Tibial artery (tissue), 4 donors: ENCODE measurements around the gene IL4R.
A peak's percentile ranks its signal among the peaks of the same experiment; 100 is the strongest.

Experiments used
- DNase-seq, 2 donors: peaks; one replicate each; pipeline ENCODE4 v3.0.0-alpha.2; 2019
- H3K27ac ChIP-seq, 2 donors: fragments of 200-600 bp; sonication (generic) in 1 of 2; 1 replicate in 1 of 2; 2 replicates in 1 of 2; pipeline ENCODE4 v1.5.1; 2018 to 2019; ENCODE audit warnings: mild to moderate bottlenecking in 1 of 2
- H3K27me3 ChIP-seq, 2 donors: fragments of 200-600 bp; sonication (generic) in 1 of 2; one replicate each; pipeline versions ENCODE4 v1.5.1 to v1.6.0; 2016 to 2019
- H3K36me3 ChIP-seq, 3 donors: fragments of 200-600 bp; sonication (generic) in 2 of 3; one replicate each; pipeline ENCODE4 v1.5.1; 2016 to 2019; ENCODE audit warnings: mild to moderate bottlenecking in 2 of 3
- H3K4me1 ChIP-seq, 4 donors: fragments of 200-600 bp; sonication (generic) in 2 of 4; 1 replicate in 3 of 4; 2 replicates in 1 of 4; pipeline ENCODE4 v1.5.1; 2016 to 2019
- H3K4me3 ChIP-seq, 2 donors: fragments of 200-600 bp; sonication (generic) in 1 of 2; 1 replicate in 1 of 2; 2 replicates in 1 of 2; pipeline ENCODE4 v1.5.1; 2018 to 2019; ENCODE audit warnings: mild to moderate bottlenecking in 2 of 2
- H3K9me3 ChIP-seq, 3 donors: fragments of 200-600 bp; sonication (generic) in 1 of 3; one replicate each; pipeline ENCODE4 v1.5.1; 2016 to 2019
- intact Hi-C: fragments of 100-400 bp; cut with DNase I; formaldehyde crosslinking; loops from one replicate; pipeline ENCODE4 v1.15.0; 2023; ENCODE audit warnings: low total_unique reads
- TF ChIP-seq, protein P1 (sequence below), 2 experiments: fragments of 200-600 bp in 1 of 2; fragments of 450-650 bp in 1 of 2; IDR thresholded peaks; one replicate each; pipeline ENCODE4 v1.5.1; 2017 to 2019; ENCODE audit warnings: antibody characterized with exemption in 2 of 2, mild to moderate bottlenecking in 1 of 2, moderate library complexity in 1 of 2

IL4R gene

DNA sequence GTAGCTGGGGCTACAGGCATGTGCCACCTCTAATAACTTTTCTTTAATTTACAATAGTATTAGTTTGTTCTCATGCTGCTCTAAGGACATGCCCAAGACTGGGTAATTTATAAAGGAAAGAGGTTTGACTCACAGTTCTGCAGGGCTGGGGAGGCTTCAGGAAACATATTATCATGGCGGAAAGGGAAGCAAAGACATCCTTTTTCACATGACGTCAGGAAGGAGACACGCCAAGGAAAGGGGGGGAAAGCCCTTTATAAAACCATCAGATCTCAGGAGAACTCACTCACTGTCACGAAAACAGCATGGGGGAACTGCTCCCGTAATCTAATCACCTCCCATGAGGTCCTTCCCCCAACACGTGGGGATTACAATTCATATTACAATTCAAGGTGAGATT is 18.3 kb downstream of the IL4R start:
- H3K36me3 ChIP-seq, result peaks cover 20 to 36% (median 24%) of the 10 kb centered on the region in 3 donors
- peak in 1 of 2 donors; percentile 31 for DNase-seq
- TF ChIP-seq, protein P1, sequence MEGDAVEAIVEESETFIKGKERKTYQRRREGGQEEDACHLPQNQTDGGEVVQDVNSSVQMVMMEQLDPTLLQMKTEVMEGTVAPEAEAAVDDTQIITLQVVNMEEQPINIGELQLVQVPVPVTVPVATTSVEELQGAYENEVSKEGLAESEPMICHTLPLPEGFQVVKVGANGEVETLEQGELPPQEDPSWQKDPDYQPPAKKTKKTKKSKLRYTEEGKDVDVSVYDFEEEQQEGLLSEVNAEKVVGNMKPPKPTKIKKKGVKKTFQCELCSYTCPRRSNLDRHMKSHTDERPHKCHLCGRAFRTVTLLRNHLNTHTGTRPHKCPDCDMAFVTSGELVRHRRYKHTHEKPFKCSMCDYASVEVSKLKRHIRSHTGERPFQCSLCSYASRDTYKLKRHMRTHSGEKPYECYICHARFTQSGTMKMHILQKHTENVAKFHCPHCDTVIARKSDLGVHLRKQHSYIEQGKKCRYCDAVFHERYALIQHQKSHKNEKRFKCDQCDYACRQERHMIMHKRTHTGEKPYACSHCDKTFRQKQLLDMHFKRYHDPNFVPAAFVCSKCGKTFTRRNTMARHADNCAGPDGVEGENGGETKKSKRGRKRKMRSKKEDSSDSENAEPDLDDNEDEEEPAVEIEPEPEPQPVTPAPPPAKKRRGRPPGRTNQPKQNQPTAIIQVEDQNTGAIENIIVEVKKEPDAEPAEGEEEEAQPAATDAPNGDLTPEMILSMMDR (IDR thresholded peaks at IDR 0.05), result no peak
- no peaks in the 10 kb centered on the region for H3K9me3 ChIP-seq
- H3K27ac ChIP-seq, result peak overlapping the region; percentile 97 to 99
- intact Hi-C loops, result no loop called here
- H3K27me3 ChIP-seq, result no peaks in the 10 kb centered on the region
- no peak overlapping the region for H3K4me3 ChIP-seq
- H3K4me1 ChIP-seq, result peaks cover 0 to 65% (median 37%) of the 10 kb centered on the region in 4 donors

DNA sequence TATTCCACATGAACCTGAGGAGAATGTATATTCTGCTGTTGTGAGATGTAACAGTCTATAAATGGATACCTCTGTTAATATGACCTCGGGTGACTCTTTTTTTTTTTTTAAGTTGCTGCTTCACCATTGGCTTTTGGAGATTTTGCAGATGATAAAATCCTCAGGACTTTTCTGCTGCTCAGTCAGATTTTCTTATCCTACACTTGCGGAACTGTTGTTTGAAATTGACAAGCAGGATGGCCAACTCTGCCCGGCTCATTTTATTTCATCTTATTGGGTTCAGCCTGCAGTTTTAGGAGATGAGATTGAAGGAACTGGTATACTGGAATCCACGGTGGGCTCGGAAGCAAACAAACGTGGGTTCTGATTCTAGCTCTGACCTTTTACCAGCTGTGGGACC is 19.3 kb downstream of the IL4R start:
- Histone ChIP-seq H3K27ac (peak overlapping the region; percentile 97 to 99), H3K4me3 (no peak overlapping the region), H3K4me1 (peaks cover 0 to 55% (median 28%) of the 10 kb centered on the region in 4 donors), H3K9me3 (no peaks in the 10 kb centered on the region), H3K27me3 (no peaks in the 10 kb centered on the region), H3K36me3 (peaks cover 22 to 42% (median 26%) of the 10 kb centered on the region in 3 donors)
- intact Hi-C loops, result no loop called here
- no peak for DNase-seq
- TF ChIP-seq, protein P1 (IDR thresholded peaks at IDR 0.05), result no peak

DNA sequence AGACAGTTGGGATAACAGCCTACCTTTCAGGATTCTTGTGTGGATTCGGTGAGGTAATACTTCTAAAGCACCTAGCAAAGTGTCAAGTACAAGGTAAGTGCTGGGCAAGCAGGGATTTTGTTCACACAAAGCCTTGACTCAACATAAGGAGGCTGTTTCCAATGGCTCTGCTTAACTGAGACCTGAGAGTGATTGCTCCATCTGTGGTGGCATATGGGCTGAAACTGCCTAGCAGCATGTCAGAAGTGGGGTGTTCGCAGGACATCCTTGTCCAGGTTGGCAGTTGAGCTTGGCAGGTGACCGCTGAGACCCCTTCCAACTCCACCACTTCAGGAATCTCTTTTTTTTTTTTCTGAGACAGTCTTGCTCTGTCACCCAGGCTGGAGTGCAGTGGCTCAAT is 19.8 kb downstream of the IL4R start:
- H3K36me3 ChIP-seq, result peaks cover 24 to 46% (median 31%) of the 10 kb centered on the region in 3 donors

DNA sequence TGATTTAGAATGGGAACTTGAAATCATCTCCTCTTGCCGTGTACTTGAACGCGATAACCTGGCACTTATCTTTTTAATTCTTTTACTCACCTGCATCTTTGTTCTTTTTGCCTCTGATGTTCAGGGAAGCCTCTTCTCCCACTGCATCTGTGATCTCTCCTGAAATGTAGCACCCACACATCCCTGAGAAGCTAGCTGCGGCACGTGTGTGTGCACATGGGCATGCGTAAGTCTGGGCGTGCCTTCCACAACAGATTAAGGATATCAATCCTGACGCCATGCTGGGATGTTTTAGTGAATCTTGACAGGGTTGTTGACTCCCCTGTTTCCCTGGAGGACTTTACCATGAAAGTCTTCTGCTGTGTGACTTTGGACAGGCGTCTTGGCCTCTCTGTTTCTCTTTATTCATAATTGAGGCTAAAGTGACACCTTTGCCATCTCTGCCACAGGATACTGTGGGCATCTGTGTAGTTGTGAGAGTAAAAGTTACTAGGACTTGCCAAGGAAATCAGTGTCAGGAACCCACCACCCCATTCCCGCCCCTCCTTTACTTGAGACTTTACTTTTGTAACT is 20.5 kb downstream of the IL4R start:
- TF ChIP-seq, protein P1 (IDR thresholded peaks at IDR 0.05), result no peak
- peaks cover 0 to 43% (median 20%) of the 10 kb centered on the region in 4 donors for H3K4me1 ChIP-seq
- no peaks in the 10 kb centered on the region for H3K27me3 ChIP-seq
- intact Hi-C loops, result no loop called here
- H3K4me3 ChIP-seq, result no peak overlapping the region
- H3K27ac ChIP-seq, result peak overlapping the region; percentile 97 to 99
- no peaks in the 10 kb centered on the region for H3K9me3 ChIP-seq
- DNase-seq, result no peak
- peaks cover 29 to 51% (median 37%) of the 10 kb centered on the region in 3 donors for H3K36me3 ChIP-seq

More for the DNA sequence above, 19.8 kb downstream of the IL4R start:
- Histone ChIP-seq H3K27ac (peak overlapping the region; percentile 97 to 99), H3K27me3 (no peaks in the 10 kb centered on the region), H3K9me3 (no peaks in the 10 kb centered on the region), H3K4me1 (peaks cover 0 to 50% (median 24%) of the 10 kb centered on the region in 4 donors), H3K4me3 (no peak overlapping the region)
- DNase-seq, result no peak
- TF ChIP-seq, protein P1 (IDR thresholded peaks at IDR 0.05), result no peak
- intact Hi-C loops, result no loop called here

DNA sequence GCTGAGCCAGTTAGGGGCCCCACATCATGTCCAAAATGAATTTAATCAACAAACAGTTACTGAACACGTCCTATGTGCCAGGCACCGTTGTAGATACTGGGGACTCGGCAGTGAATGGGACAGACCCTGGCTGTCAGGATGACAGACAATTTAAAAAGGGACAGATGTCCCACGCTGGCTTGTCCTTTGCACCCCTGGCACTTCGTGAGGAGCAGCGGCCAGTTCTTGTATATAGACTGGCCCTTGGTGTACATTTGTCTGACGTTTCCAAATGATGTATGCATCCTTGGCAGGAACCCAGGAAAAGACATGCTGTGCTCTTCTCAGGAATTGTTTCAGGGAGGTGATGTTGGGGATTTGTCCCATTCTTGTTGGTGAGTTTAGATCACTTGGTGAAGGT is 21.1 kb downstream of the IL4R start:
- no peaks in the 10 kb centered on the region for H3K9me3 ChIP-seq
- H3K36me3 ChIP-seq, result peaks cover 33 to 57% (median 42%) of the 10 kb centered on the region in 3 donors
- H3K4me1 ChIP-seq, result peaks cover 0 to 38% (median 16%) of the 10 kb centered on the region in 4 donors
- intact Hi-C loops, result no loop called here
- H3K4me3 ChIP-seq, result no peak overlapping the region
- TF ChIP-seq, protein P1 (IDR thresholded peaks at IDR 0.05), result no peak
- DNase-seq, result no peak
- H3K27me3 ChIP-seq, result no peaks in the 10 kb centered on the region
- peak overlapping the region; percentile 97 to 99 for H3K27ac ChIP-seq
